NCI-H2171 (cell line): ENCODE data around the gene TXLNG.
"Not testable (repeated sequence)": the region's sequence is repeated elsewhere in the genome, so short reads cannot be mapped to it uniquely, and the experiment has no call there.

Experiments used
- DNase-seq: peaks from one replicate; lab custom pipeline; 2025; lab: John Stamatoyannopoulos, UW

TXLNG gene

DNA sequence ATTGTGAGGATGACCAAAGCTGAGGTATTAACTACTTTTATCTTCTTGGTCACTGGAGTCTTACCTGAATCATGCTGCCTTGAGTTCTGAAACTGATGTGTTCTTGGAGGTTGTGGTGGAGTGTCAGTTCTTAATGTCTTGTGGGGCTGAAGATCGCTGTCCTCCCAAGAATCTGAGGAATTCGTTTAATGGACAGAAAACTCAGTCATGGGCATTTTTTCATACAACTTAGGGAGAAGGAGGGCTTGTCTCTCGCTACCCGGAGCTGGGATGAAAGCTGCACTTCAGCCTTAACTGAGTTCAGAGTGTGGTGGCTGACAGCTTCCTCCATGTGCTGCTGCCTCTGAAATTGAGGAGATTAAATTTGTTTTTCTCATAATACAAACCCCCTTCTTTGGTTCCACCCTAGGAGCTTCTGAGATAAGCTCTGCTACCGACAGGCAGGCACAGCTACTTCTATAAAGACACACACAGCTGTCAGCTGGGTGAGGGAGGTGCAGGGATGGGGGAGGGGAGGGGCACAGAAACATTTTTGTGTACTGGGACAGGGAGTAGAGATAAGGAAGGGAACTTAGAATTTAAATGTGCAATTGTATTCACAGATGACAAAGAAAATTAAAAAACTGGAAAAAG is 53.1 kb downstream of the TXLNG start:
- DNase-seq: no peak

GRCh38 chrX:16839852-16840460 is 53.7 kb downstream of the TXLNG start:
- no peak for DNase-seq

DNA sequence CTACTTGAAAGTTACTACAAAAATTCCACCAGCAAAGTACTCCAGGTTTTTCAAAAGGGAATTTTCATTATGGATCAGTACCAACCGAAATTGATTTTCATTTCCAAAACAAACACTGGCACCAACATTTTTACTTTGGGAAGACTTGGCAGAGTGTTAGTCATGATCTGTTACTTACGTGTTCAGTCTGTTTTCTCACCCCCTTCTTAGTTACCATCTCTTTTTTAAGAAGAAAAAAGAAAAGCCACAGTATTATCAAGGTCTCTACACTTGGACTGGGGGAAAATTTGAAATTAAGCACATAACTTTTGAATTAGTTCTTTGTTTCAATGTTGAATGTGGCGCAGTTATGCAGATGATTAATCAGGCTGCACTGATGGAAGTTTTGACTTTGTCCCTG is 56.4 kb downstream of the TXLNG start:
- no peak for DNase-seq

- DNase-seq: no peak
These were observed 57.1 kb downstream of the TXLNG start for GRCh38 chrX:16843208-16843909.

GRCh38 chrX:16845686-16846085 is 59.4 kb downstream of the TXLNG start:
- DNase-seq: no peak

DNA sequence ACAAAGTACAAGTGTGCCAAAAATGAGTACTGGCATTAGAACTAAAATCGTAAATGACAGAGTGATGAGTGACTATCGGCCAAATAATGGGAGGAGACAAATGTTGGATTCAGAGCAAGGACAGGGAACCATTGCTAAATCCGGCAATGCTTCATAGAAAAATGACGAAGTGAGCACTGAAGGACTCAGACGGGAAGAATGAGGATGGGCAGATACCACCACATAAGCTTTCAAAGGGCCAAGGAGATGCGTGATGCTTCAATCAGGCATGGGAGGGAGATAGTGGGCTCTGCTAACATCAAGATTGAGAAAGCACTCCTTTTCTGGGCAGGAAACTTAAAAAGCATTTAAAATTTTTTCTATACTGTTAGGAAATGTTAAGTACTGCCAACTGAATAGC is 62.3 kb downstream of the TXLNG start:
- DNase-seq: no peak

- no peak for DNase-seq
These were observed 65.2 kb downstream of the TXLNG start for GRCh38 chrX:16851421-16851820.

- no peak for DNase-seq
These were observed 65.6 kb downstream of the TXLNG start for GRCh38 chrX:16851827-16852226.

DNA sequence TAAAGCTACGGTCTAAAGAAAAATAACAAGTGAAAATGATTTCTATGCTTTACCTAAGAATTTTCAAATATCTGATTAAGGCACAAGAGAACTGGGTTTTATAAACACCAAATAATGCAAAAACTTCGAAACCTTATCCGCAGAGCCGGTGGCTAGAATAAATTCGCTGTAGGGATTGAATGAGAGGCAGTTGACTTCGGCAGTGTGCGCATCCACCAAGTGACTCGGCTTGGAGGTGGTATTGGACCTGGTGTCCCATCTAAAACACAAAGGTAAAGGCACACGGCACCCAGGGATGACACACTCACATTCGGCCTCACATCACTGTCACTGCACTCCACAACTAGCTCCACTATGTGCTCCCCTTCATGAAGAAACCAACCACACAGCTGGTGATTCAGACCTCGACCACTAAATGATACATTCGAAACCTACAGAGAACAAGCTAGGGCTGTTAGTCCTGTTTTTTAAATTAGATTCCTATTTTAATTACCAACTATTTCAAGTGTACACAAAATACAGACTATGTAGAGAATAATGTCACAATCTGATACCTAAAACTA is 66.4 kb downstream of the TXLNG start:
- DNase-seq: no peak

GRCh38 chrX:16853537-16853936 is 67.3 kb downstream of the TXLNG start:
- no peak for DNase-seq

DNA sequence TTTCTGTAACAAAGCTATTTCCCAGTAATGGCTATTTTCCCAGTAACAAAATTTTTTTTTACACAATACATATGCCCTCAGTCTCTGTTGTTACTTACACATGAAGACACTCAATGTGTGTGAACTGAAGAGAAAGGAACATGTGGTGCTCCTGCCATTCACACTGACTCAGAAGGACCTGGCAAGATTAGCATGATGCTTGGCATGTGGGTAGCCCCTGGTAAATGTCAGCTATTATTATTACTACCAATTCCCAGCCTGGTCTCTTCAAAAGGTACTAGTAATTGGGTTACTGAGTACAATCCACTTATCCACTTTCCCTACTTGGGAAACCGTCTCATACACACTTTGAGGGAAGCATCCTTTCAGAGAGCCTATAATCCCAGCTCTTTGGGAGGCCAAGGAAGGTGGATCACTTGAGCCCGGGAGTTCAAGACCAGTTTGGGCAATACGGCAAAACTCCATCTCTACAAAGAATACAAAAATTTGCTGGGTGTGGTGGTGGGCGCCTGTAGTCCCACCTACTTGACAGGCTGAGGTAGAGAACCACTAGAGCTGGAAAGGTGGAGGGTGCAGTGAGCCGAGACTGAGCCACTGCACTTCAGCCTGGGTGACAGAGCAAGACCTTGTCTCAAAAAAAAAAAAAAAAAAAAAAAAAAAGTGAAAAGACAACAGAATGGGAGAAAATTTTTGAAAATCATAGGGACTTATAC is 69.3 kb downstream of the TXLNG start:
- no peak for DNase-seq

DNA sequence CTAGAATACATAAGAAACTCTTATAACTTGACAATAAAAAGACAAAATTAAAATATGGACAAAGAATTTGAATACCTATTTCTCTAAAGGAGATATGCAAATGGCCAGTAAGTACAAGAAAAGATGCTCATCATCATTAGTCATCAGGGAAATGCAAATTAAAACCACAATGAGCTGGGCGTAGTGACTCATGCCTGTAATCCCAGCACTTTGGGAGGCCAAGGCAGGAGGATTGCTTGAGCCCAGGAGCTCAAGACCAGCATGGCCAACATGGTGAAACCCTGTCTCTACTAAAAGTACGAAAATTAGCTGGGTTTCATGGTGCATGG is 69.8 kb downstream of the TXLNG start:
- not testable (repeated sequence) for DNase-seq

DNA sequence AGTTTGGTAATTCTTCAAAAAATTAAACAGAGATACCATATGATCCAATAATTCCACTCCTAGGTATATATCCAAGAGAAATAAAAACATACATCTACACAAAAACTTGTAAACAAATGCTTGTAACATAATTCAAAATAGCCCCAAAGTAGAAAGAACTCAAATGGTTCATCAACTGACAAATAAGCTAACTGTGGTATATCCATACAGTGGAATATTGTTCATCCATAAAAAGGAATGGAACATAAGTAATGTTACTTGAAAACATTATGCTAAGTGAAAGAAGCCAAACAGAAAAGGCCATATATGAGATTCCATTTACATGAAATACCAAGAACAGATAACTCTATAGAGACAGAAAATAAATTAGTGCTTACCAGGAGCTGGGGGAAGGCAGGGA is 70.5 kb downstream of the TXLNG start:
- no peak for DNase-seq

DNA sequence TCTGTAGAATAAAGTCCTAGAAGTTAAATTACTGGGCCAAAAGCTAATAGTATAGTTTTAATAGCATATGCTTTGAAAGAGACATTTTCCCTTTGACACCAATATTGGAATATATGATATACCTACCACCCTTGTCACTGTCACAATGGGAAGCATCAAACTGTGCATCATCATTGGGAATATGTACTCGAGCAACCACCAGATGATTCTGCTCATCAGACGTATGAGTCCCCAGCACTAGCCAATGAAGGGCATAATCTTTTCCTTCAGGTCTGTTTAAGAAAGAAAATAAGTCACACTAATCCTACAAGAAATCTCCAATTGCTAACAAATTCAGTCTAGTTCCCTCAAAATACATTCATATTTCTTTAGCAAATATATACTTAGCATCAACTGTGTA is 76.6 kb downstream of the TXLNG start:
- DNase-seq: no peak

DNA sequence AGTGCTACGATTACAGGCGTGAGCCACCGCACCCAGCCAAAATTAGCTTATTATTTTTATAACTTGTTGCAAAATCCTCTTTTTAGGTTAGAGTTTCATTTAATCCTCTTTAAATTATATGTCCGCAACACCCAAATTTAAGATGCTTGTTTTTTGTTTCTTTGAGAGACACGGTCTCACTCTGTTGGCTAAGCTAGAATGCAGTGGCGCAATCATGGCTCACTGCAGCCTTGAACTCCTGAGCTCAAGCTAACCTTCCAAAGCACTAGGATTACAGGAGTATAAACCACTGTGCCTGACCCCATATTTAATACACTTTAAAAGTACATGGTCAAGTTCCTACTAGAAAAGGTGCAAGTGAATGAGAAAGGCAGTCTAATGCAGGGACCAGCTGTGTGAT is 81.7 kb downstream of the TXLNG start:
- no peak for DNase-seq

DNA sequence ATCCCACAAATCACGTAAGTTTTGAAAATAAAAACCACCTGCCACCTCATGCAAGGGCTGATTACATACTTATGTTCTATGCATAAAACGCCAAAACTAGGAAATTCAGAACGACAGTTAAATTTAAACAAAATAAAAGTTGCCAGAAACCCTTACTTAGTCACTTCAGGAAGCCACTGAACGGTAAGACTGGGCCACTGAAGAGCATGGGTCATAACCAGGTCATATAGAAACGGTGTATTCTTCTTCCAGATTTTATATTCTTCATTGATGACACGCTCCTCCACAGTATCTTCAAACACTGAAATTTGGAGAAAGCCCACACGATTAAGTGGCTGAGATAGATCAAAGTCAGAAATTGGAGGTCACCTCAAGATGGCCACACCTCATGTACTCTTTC is 82.7 kb downstream of the TXLNG start:
- DNase-seq: no peak

DNA sequence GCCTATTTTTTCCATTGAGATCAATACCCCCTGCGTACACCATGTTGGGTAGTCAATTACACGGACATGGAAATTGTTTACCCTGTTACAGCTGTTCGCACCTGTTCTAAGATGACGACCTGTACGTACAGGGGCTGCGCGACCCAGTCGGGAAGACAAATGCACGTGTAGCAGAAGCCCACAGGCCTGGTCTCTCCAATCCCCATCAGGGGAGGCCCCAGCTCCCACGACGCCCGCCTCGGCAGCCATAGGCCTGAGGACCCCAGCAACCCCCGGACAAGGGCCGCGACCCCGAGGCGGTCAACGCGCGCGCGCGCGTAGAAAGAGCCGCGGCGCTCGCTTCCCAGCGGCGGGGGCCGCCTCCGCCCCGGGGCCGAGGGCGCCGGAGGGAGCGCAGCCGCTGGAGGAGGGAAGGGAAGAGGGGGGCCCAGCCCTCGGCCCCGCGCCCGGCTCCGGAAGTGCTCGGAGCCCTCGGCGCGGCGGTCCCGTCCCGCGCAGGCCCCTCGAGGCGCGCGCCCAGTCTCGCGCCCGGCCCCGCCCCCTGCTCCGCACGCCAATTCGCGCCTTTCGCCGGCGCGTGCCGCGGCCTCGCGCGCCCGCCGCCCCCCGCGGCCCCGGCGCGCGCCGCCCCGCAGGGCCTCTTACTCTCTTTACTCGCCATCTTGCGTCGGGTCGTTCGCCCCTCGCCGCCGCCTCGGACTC is 83.3 kb downstream of the TXLNG start:
- DNase-seq: peak; percentile 21

DNA sequence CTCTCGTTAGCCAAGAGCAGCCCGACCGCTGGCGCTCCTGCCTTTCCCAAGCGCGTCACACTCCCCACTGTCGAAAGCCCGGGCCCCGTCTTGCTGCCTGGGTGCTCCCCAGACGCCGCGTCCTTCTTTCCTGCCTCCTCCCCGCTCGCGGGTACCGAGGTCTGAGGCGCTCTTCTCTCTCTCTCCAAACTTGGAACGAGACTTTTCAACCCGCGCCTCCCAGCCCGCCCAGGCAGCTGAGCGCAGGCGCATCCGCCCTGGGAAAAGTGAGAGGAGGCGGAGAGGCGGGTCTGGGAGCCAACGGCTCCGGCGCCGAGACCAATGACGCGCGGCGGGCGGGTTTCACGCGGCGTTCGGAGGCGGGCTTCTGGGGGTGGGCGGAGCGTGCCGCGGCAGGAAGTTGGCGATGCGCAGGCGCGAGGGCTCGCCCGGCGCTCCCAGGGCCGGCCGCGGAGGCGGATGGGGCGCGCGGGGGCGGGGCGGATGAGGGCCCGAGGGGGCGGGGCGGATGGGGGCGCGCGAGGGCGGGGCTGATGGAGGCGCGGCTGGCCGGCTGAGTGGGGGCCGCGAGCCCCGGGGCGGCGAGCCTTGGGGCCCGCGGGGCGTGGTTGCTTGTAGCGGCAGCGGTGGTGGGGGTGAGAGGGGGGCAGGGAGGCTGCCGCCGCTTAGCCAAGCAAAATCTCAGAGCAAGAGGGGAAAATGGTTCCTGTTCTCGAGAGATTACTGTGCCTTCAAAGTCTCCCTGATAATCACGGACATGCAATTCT is 84.0 kb downstream of the TXLNG start, which contains the start of gene RBBP7:
Gene RBBP7 (minus strand): TSS at position 268 of the 767 bp plus-strand sequence. CDS start 309 bp downstream, outside the sequence.
- peak; percentile 93 for DNase-seq

- no peak for DNase-seq
These were observed 84.9 kb downstream of the TXLNG start for GRCh38 chrX:16870862-16871815.

DNA sequence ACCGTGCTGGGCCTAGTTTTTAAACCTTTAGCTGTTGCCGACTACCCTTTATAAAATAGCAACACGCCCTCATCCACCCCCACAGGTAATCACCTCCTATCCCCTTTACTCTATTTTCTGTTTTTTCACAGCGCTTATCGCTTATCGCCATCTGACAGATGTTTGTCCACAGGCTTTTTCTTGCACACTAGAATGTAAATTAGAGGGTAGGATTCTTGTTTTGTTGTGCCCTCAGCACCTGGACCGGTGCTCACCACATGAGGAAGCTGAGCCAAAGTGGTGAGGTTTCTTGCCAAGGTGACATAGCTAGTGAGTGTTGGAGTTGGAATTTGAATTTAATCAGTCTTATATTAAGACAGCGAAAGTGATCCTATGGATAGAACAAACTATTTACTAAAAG is 86.8 kb downstream of the TXLNG start:
- DNase-seq: no peak
